ENCODE data around the gene CEACAM3.

DNA sequence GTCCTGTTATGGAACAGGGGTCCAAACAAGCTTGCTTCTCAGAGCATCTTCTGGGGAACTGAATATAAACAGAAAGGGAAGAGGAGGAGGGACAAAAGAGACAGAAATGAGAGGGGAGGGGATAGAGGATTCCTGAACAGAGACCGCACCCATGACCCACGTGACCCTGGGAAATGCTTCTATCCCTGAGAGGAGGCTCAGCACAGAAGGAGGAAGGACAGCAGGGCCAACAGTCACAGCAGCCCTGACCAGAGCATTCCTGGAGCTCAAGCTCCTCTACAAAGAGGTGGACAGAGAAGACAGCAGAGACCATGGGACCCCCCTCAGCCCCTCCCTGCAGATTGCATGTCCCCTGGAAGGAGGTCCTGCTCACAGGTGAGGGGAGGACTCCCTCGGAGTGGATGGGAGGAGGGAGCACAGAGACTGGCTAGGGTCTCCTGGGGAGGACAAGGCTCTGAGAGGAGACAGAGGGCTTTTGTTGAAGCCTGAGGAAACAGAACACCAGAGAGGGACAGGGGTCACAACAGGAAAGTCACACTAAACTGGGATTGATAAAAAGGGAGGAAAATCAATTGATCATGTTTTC lies 41.0 kb upstream of the CEACAM3 start, which contains the start of gene CEACAM6:
- TF ChIP-seq POLR2A (IDR thresholded peaks at IDR 0.05) (no peak), CTCF (IDR thresholded peaks at IDR 0.05) (no peak)

All from ovary (tissue), 3 donors.